ENCODE results near the gene FZD4. TPM values are rescaled to one million over a fixed set of nuclear protein-coding genes. Genes with fewer than 3 reads are reported as not detected.
A peak's percentile ranks its signal among the peaks of the same experiment; 100 is the strongest.

The FZD4 gene
- total RNA-seq, 2 donors from 2014 or later: 25.4 to 54.4 TPM

GRCh38 chr11:86904001-86904400 is 51.2 kb downstream of the FZD4 start:
- ATAC-seq: no peak
- WGBS, 2 donors: 59 to 63% methylated on average over 2 of the region's 2 CpGs

GRCh38 chr11:86902345-86902744 is 52.9 kb downstream of the FZD4 start:
- DNase-seq (no peak), ATAC-seq (no peak)
- TF ChIP-seq CTCF (IDR thresholded peaks at IDR 0.05) (no peak), POLR2A (IDR thresholded peaks at IDR 0.05) (no peak)
- Histone ChIP-seq H3K27ac (no peak overlapping the region), H3K4me1 (no peaks in the 10 kb centered on the region), H3K9me3 (no peaks in the 10 kb centered on the region), H3K27me3 (no peaks in the 10 kb centered on the region), H3K4me3 (no peak overlapping the region), H3K36me3 (replicated peaks in 1 of 2; ENCODE audit: insufficient read depth in 1 of 2, low read depth in 2 of 2) (no peaks in the 10 kb centered on the region)
- WGBS, 2 donors: 70 to 80% methylated on average over 1 of the region's 1 CpG
- intact Hi-C loops (cut with DNase I): no loop called here

More at GRCh38 chr11:86904001-86904400, 51.2 kb downstream of the FZD4 start:
- no peaks in the 10 kb centered on the region for H3K36me3 ChIP-seq (replicated peaks in 1 of 2; ENCODE audit: insufficient read depth in 1 of 2, low read depth in 2 of 2)
- intact Hi-C loops (cut with DNase I): no loop called here
- no peaks in the 10 kb centered on the region for H3K27me3 ChIP-seq
- no peaks in the 10 kb centered on the region for H3K4me1 ChIP-seq
- no peak overlapping the region for H3K4me3 ChIP-seq
- no peaks in the 10 kb centered on the region for H3K9me3 ChIP-seq
- H3K27ac ChIP-seq: no peak overlapping the region
- TF ChIP-seq POLR2A (IDR thresholded peaks at IDR 0.05) (no peak), CTCF (IDR thresholded peaks at IDR 0.05) (no peak)
- peak in 1 of 4 donors; percentile 10 for DNase-seq

GRCh38 chr11:86901599-86901998 is 53.6 kb downstream of the FZD4 start:
- no peaks in the 10 kb centered on the region for H3K27me3 ChIP-seq
- 91 to 92% methylated on average over 3 of the region's 3 CpGs for WGBS, 2 donors
- H3K4me3 ChIP-seq: no peak overlapping the region
- TF ChIP-seq CTCF (IDR thresholded peaks at IDR 0.05): no peak
- TF ChIP-seq POLR2A (IDR thresholded peaks at IDR 0.05): no peak
- ATAC-seq (no peak), DNase-seq (no peak)
- intact Hi-C loops (cut with DNase I): no loop called here
- no peak overlapping the region for H3K27ac ChIP-seq
- H3K36me3 ChIP-seq (replicated peaks in 1 of 2; ENCODE audit: insufficient read depth in 1 of 2, low read depth in 2 of 2): no peaks in the 10 kb centered on the region
- H3K4me1 ChIP-seq: no peaks in the 10 kb centered on the region
- no peaks in the 10 kb centered on the region for H3K9me3 ChIP-seq

- WGBS, 2 donors: 91 to 94% methylated on average over 3 of the region's 3 CpGs
- Histone ChIP-seq H3K4me3 (no peak overlapping the region), H3K27me3 (no peaks in the 10 kb centered on the region), H3K36me3 (replicated peaks in 1 of 2; ENCODE audit: insufficient read depth in 1 of 2, low read depth in 2 of 2) (no peaks in the 10 kb centered on the region), H3K9me3 (no peaks in the 10 kb centered on the region), H3K27ac (no peak overlapping the region), H3K4me1 (no peaks in the 10 kb centered on the region)
- TF ChIP-seq CTCF (IDR thresholded peaks at IDR 0.05) (no peak), POLR2A (IDR thresholded peaks at IDR 0.05) (no peak)
- DNase-seq (no peak), ATAC-seq (no peak)
- intact Hi-C loops (cut with DNase I): no loop called here
Measured at GRCh38 chr11:86900162-86900561, 55.0 kb downstream of the FZD4 start.

GRCh38 chr11:86898689-86899088 is 56.5 kb downstream of the FZD4 start:
- no peaks in the 10 kb centered on the region for H3K4me1 ChIP-seq
- H3K4me3 ChIP-seq: no peak overlapping the region
- H3K27me3 ChIP-seq: no peaks in the 10 kb centered on the region
- ATAC-seq (no peak), DNase-seq (no peak)
- TF ChIP-seq POLR2A (IDR thresholded peaks at IDR 0.05): no peak
- no peak for TF ChIP-seq CTCF (IDR thresholded peaks at IDR 0.05)
- H3K27ac ChIP-seq: no peak overlapping the region
- no peaks in the 10 kb centered on the region for H3K36me3 ChIP-seq (replicated peaks in 1 of 2; ENCODE audit: insufficient read depth in 1 of 2, low read depth in 2 of 2)
- no peaks in the 10 kb centered on the region for H3K9me3 ChIP-seq
- WGBS, 2 donors: 100% methylated on average over 1 of the region's 1 CpG
- intact Hi-C loops (cut with DNase I): no loop called here

All from body of pancreas (tissue), 4 donors.